Left lung (tissue), 10 donors: ENCODE measurements around the gene NOL4L. TPM values are rescaled to one million over a fixed set of nuclear protein-coding genes. Genes with fewer than 3 reads are reported as not detected.

Experiments used
- ATAC-seq: fragments of 200-7000 bp; cut with Tn5 transposase; one replicate; pipeline ENCODE4 v1.9.1; 2020; ENCODE audit warnings: moderate library complexity
- DNase-seq, 4 donors: peaks; one replicate each; pipeline ENCODE4 v3.0.0-alpha.2; 2013 to 2020
- H3K27ac ChIP-seq, 2 donors: fragments of 200-600 bp; sonication (generic) in 1 of 2; one replicate each; pipeline versions ENCODE4 v1.5.0 to v1.8.0; 2020 to 2021
- H3K27me3 ChIP-seq, 2 donors: fragments of 200-600 bp; sonication (generic) in 1 of 2; one replicate each; pipeline versions ENCODE4 v1.5.0 to v1.8.0; 2020 to 2021
- H3K36me3 ChIP-seq, 2 donors: fragments of 200-600 bp; sonication (generic) in 1 of 2; one replicate each; pipeline versions ENCODE4 v1.5.0 to v1.8.0; 2020 to 2021
- H3K4me1 ChIP-seq, 2 donors: fragments of 200-600 bp; one replicate each; pipeline ENCODE4 v1.8.0; 2021
- H3K4me3 ChIP-seq, 2 donors: fragments of 200-600 bp; sonication (generic) in 1 of 2; one replicate each; pipeline versions ENCODE4 v1.5.0 to v1.8.0; 2020 to 2021; ENCODE audit warnings: mild to moderate bottlenecking in 1 of 2
- H3K9me3 ChIP-seq, 2 donors: fragments of 200-600 bp; sonication (generic) in 1 of 2; one replicate each; pipeline versions ENCODE4 v1.5.0 to v1.8.0; 2020 to 2021
- CTCF ChIP-seq, 2 donors: fragments of 200-600 bp; sonication (generic) in 1 of 2; IDR thresholded peaks; one replicate each; pipeline versions ENCODE4 v1.5.0 to v1.8.0; 2021; ENCODE audit warnings: antibody characterized with exemption in 2 of 2
- intact Hi-C, 2 donors: fragments of 100-400 bp; cut with DNase I; formaldehyde crosslinking; loops; one replicate each; pipeline versions ENCODE4 v1.11.2 to v1.14.2; 2022
- polyA plus RNA-seq, 6 donors: library from polyadenylated mRNA; unstranded; fragments of 120-200 nt; gene quantifications; one replicate each; pipeline ENCODE4 v1.2.1, GENCODE V29; 2013; ENCODE audit not compliant: insufficient read length in 6 of 6
- total RNA-seq, 2 donors: library from RNA; stranded (reverse); fragmentation: NEBNext Ultra II Directional; extraction: Animal tissue kit (Norgen Biotek cat#: 25700); gene quantifications; one replicate each; pipeline ENCODE4 v1.2.1, GENCODE V29; 2021
- donor health status: DM: no; HTN: yes; CAD: no.
- donor health status: DM: no; HTN: no; CAD: no.

The NOL4L gene
- total and polyA plus RNA-seq, 8 donors, result 16.7 to 49.0 (median 40.7) TPM

- intact Hi-C loops, result no loop called here
- Histone ChIP-seq H3K36me3 (no peaks in the 10 kb centered on the region), H3K4me3 (no peak overlapping the region), H3K27ac (peak overlapping the region; percentile 29 to 79), H3K9me3 (no peaks in the 10 kb centered on the region), H3K4me1 (peaks cover 0 to 16% of the 10 kb centered on the region in 2 donors), H3K27me3 (no peaks in the 10 kb centered on the region)
- ATAC-seq (peak; percentile 43), DNase-seq (peak in 2 of 4 donors; percentile 40 to 54)
- no peak for TF ChIP-seq CTCF (IDR thresholded peaks at IDR 0.05)
Measured at GRCh38 chr20:32497589-32498224, 87.4 kb downstream of the NOL4L start.

GRCh38 chr20:32496811-32497533 lies 88.2 kb downstream of the NOL4L start:
- Histone ChIP-seq H3K4me1 (peaks cover 0 to 16% of the 10 kb centered on the region in 2 donors), H3K4me3 (no peak overlapping the region), H3K27ac (peak overlapping the region; percentile 29 to 79), H3K36me3 (no peaks in the 10 kb centered on the region), H3K9me3 (no peaks in the 10 kb centered on the region), H3K27me3 (no peaks in the 10 kb centered on the region)
- intact Hi-C loops, result no loop called here
- ATAC-seq, result no peak
- DNase-seq, result peak in 1 of 4 donors; percentile 2
- TF ChIP-seq CTCF (IDR thresholded peaks at IDR 0.05), result no peak

GRCh38 chr20:32495949-32496348 lies 89.2 kb downstream of the NOL4L start:
- DNase-seq (peak in 1 of 4 donors; percentile 59), ATAC-seq (no peak)
- H3K27ac ChIP-seq, result no peak overlapping the region
- no peaks in the 10 kb centered on the region for H3K36me3 ChIP-seq
- peaks cover 0 to 16% of the 10 kb centered on the region in 2 donors for H3K4me1 ChIP-seq
- TF ChIP-seq CTCF (IDR thresholded peaks at IDR 0.05), result no peak
- intact Hi-C loops, result no loop called here
- H3K4me3 ChIP-seq, result no peak overlapping the region
- no peaks in the 10 kb centered on the region for H3K9me3 ChIP-seq
- no peaks in the 10 kb centered on the region for H3K27me3 ChIP-seq

GRCh38 chr20:32495217-32495565 lies 89.9 kb downstream of the NOL4L start:
- no peak for ATAC-seq
- Histone ChIP-seq H3K27ac (no peak overlapping the region), H3K4me1 (peaks cover 0 to 16% of the 10 kb centered on the region in 2 donors), H3K4me3 (no peak overlapping the region), H3K9me3 (no peaks in the 10 kb centered on the region), H3K36me3 (no peaks in the 10 kb centered on the region), H3K27me3 (no peaks in the 10 kb centered on the region)
- DNase-seq, result peak in 1 of 4 donors; percentile 40
- intact Hi-C loops, result no loop called here
- no peak for TF ChIP-seq CTCF (IDR thresholded peaks at IDR 0.05)

GRCh38 chr20:32494483-32495216 lies 90.5 kb downstream of the NOL4L start:
- no peak for TF ChIP-seq CTCF (IDR thresholded peaks at IDR 0.05)
- intact Hi-C loops, result no loop called here
- Histone ChIP-seq H3K36me3 (no peaks in the 10 kb centered on the region), H3K27me3 (no peaks in the 10 kb centered on the region), H3K4me3 (no peak overlapping the region), H3K4me1 (peaks cover 0 to 16% of the 10 kb centered on the region in 2 donors), H3K9me3 (no peaks in the 10 kb centered on the region), H3K27ac (no peak overlapping the region)
- DNase-seq, result peak in 2 of 4 donors; percentile 18 to 31
- ATAC-seq, result no peak
